Vagina (tissue), 2 donors: ENCODE results near the gene CEMIP2. TPM values are rescaled to one million over a fixed set of nuclear protein-coding genes. Genes with fewer than 3 reads are reported as not detected.

Source experiments
- DNase-seq, 2 donors: peaks; one replicate each; pipeline ENCODE4 v3.0.0-alpha.2; 2017; ENCODE audit errors: extremely low spot score in 2 of 2
- H3K27ac ChIP-seq: fragments of 200-600 bp; sonication (generic); one replicate; pipeline ENCODE4 v1.5.1; 2019
- H3K27me3 ChIP-seq: fragments of 200-600 bp; sonication (generic); one replicate; pipeline ENCODE4 v1.5.1; 2019
- H3K36me3 ChIP-seq, 2 donors: fragments of 200-600 bp; sonication (generic); one replicate each; pipeline ENCODE4 v1.5.1; 2017 to 2019
- H3K4me1 ChIP-seq: fragments of 200-600 bp; sonication (generic); one replicate; pipeline ENCODE4 v1.5.1; 2019
- H3K4me3 ChIP-seq, 2 donors: fragments of 200-600 bp; sonication (generic); 1 replicate in 1 of 2; 2 replicates in 1 of 2; pipeline ENCODE4 v1.5.1; 2016 to 2019
- H3K9me3 ChIP-seq: fragments of 200-600 bp; sonication (generic); one replicate; pipeline ENCODE4 v1.5.1; 2019
- POLR2A ChIP-seq, 2 donors: fragments of 450-650 bp; IDR thresholded peaks; one replicate each; pipeline ENCODE4 v1.6.1; 2017; ENCODE audit warnings: antibody characterized with exemption in 2 of 2, mild to moderate bottlenecking in 2 of 2, moderate library complexity in 2 of 2
- POLR2AphosphoS5 ChIP-seq, 2 donors: sonication (generic); formaldehyde crosslinking; IDR thresholded peaks; one replicate each; pipeline ENCODE4 v1.9.0; 2017; ENCODE audit warnings: antibody characterized with exemption in 2 of 2, mild to moderate bottlenecking in 2 of 2, low read depth in 1 of 2; ENCODE audit not compliant: insufficient read depth in 1 of 2
- intact Hi-C: fragments of 100-400 bp; cut with DNase I; formaldehyde crosslinking; loops from one replicate; pipeline ENCODE4 v1.15.1; 2023
- total RNA-seq: library from RNA; depleted of rRNA; stranded (reverse); fragments of >200 nt; gene quantifications from one replicate; pipeline ENCODE4 v1.2.3, GENCODE V29; 2016
- TF ChIP-seq, protein P1 (sequence below), 3 experiments: fragments of 450-650 bp in 2 of 3; fragments of 200-600 bp in 1 of 3; sonication (generic) in 1 of 3; IDR thresholded peaks; one replicate each; pipeline ENCODE4 v1.5.1; 2017 to 2019; ENCODE audit warnings: antibody characterized with exemption in 3 of 3, mild to moderate bottlenecking in 2 of 3, moderate library complexity in 2 of 3

The CEMIP2 gene
- total RNA-seq, 1 donor from 2014 or later, result 46.7 TPM

DNA sequence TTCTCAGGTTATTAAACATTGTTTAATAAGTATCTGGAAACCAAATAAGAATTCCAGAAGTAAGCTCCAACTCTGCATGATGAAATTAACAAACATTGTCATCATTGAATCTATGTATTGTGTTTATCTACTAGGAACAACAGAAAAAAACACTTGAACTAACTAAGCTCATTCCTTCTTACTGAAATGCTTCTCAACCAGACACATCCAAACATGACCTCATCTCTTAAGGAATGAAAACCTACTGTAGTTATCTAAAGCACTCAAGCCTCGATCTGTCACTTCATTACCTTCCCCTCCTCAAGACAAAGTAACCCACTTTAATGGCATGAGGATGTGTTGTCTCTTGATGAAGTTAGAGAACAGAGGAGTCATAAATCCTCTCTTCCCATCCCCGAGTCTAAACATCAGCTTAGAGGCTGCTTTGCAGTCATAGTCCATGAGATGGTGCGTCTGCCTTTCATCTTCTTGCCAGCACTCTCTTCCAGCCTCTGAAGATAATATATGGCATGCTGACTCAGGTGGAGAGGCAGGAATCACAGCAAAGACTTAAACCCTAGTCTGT lies 86.5 kb downstream of the CEMIP2 start:
- H3K4me1 ChIP-seq, result peaks cover 10% of the 10 kb centered on the region
- H3K9me3 ChIP-seq, result no peaks in the 10 kb centered on the region
- no peak for DNase-seq
- H3K27me3 ChIP-seq, result no peaks in the 10 kb centered on the region
- no peak overlapping the region for H3K4me3 ChIP-seq
- H3K27ac ChIP-seq, result no peak overlapping the region
- intact Hi-C loops, result no loop called here
- TF ChIP-seq POLR2AphosphoS5 (IDR thresholded peaks at IDR 0.05; ENCODE audit: insufficient read depth in 1 of 2, low read depth in 1 of 2), result no peak
- TF ChIP-seq, protein P1, sequence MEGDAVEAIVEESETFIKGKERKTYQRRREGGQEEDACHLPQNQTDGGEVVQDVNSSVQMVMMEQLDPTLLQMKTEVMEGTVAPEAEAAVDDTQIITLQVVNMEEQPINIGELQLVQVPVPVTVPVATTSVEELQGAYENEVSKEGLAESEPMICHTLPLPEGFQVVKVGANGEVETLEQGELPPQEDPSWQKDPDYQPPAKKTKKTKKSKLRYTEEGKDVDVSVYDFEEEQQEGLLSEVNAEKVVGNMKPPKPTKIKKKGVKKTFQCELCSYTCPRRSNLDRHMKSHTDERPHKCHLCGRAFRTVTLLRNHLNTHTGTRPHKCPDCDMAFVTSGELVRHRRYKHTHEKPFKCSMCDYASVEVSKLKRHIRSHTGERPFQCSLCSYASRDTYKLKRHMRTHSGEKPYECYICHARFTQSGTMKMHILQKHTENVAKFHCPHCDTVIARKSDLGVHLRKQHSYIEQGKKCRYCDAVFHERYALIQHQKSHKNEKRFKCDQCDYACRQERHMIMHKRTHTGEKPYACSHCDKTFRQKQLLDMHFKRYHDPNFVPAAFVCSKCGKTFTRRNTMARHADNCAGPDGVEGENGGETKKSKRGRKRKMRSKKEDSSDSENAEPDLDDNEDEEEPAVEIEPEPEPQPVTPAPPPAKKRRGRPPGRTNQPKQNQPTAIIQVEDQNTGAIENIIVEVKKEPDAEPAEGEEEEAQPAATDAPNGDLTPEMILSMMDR (IDR thresholded peaks at IDR 0.05), result no peak
- no peak for TF ChIP-seq POLR2A (IDR thresholded peaks at IDR 0.05)
- H3K36me3 ChIP-seq, result no peaks in the 10 kb centered on the region

- TF ChIP-seq, protein P1 (IDR thresholded peaks at IDR 0.05), result no peak
- no peak for TF ChIP-seq POLR2AphosphoS5 (IDR thresholded peaks at IDR 0.05; ENCODE audit: insufficient read depth in 1 of 2, low read depth in 1 of 2)
- no peak for TF ChIP-seq POLR2A (IDR thresholded peaks at IDR 0.05)
- no peak for DNase-seq
- Histone ChIP-seq H3K36me3 (no peaks in the 10 kb centered on the region), H3K4me1 (peaks cover 10% of the 10 kb centered on the region), H3K4me3 (no peak overlapping the region), H3K27me3 (no peaks in the 10 kb centered on the region), H3K9me3 (no peaks in the 10 kb centered on the region), H3K27ac (no peak overlapping the region)
- intact Hi-C loops, result no loop called here
Measured at GRCh38 chr9:71681104-71681707, 87.1 kb downstream of the CEMIP2 start.

DNA sequence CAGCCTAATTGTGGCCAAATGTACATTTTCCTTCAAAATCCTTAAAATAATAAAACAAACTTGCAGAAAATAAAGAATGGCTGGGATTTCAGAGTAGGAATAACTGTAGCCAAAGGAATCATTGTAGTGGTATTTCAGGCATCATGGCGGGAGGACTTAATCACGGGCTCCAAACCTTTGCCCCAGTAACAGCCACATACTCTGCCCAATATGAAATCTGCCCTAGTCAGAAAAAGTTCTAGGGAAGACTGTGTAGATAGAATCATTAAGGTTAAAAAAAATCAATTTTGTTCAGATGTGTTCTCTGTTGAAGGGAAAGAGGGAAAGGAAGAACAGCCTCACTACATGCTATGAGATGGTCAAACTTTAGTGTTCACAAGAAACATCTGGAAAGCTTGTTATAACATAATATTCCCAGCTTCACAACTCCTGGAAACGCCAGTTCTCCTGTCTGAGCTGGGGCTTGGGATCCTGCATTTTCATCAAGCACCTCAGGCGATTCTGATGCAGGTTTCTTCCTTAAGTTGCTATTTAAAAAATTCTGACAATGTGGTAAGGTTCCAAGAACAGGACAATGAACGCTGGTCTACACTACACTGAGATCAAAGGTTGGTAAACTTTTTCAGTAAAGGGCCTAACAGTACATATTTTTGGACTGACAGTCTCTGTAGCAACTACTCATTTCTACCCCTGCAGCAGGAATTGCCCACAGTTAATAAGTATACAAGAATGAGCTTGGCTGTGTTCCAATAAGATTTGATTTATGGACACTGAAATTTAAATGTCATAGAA lies 87.9 kb downstream of the CEMIP2 start:
- H3K36me3 ChIP-seq, result no peaks in the 10 kb centered on the region
- no peak overlapping the region for H3K4me3 ChIP-seq
- no peaks in the 10 kb centered on the region for H3K9me3 ChIP-seq
- DNase-seq, result no peak
- H3K4me1 ChIP-seq, result peaks cover 10% of the 10 kb centered on the region
- H3K27me3 ChIP-seq, result no peaks in the 10 kb centered on the region
- TF ChIP-seq POLR2A (IDR thresholded peaks at IDR 0.05) (no peak), POLR2AphosphoS5 (IDR thresholded peaks at IDR 0.05; ENCODE audit: insufficient read depth in 1 of 2, low read depth in 1 of 2) (no peak)
- TF ChIP-seq, protein P1 (IDR thresholded peaks at IDR 0.05), result no peak
- no peak overlapping the region for H3K27ac ChIP-seq
- intact Hi-C loops, result no loop called here

- Histone ChIP-seq H3K9me3 (no peaks in the 10 kb centered on the region), H3K36me3 (no peaks in the 10 kb centered on the region), H3K4me1 (peaks cover 4% of the 10 kb centered on the region), H3K27me3 (no peaks in the 10 kb centered on the region), H3K4me3 (no peak overlapping the region), H3K27ac (no peak overlapping the region)
- intact Hi-C loops, result no loop called here
- DNase-seq, result no peak
- TF ChIP-seq POLR2AphosphoS5 (IDR thresholded peaks at IDR 0.05; ENCODE audit: insufficient read depth in 1 of 2, low read depth in 1 of 2), result no peak
- TF ChIP-seq, protein P1 (IDR thresholded peaks at IDR 0.05), result no peak
- TF ChIP-seq POLR2A (IDR thresholded peaks at IDR 0.05), result no peak
Measured at GRCh38 chr9:71678999-71679398, 89.3 kb downstream of the CEMIP2 start.

DNA sequence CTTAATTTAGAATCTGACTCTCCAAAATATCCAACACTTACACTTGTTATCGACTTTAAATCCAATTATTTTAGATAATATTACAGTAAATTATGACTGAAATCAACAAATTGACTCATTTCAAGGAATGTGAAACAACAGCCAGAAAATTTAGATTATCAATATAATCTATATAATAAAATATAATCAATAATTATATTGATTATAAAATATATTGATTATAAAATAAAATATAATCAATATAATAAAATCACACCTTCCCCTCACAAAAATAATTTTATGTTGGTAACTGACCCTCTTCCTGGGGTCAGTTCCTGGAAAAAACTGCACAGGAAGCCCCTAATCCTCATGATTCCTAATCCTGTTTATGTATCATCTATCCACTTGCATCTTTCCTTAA lies 91.1 kb downstream of the CEMIP2 start:
- Histone ChIP-seq H3K27me3 (no peaks in the 10 kb centered on the region), H3K9me3 (no peaks in the 10 kb centered on the region), H3K4me1 (no peaks in the 10 kb centered on the region), H3K27ac (no peak overlapping the region), H3K36me3 (no peaks in the 10 kb centered on the region), H3K4me3 (no peak overlapping the region)
- intact Hi-C loops, result no loop called here
- DNase-seq, result no peak
- TF ChIP-seq, protein P1 (IDR thresholded peaks at IDR 0.05), result no peak
- TF ChIP-seq POLR2AphosphoS5 (IDR thresholded peaks at IDR 0.05; ENCODE audit: insufficient read depth in 1 of 2, low read depth in 1 of 2) (no peak), POLR2A (IDR thresholded peaks at IDR 0.05) (no peak)
